ENCODE measurements around the gene PRRC1.

Gene PRRC1

GRCh38 chr5:127577458-127577857 is 60.0 kb downstream of the PRRC1 start:
- DNase-seq (ENCODE audit: low read depth in 2 of 2, low spot score in 1 of 2): no peak

- DNase-seq (ENCODE audit: low read depth in 2 of 2, low spot score in 1 of 2): no peak
These were observed 63.3 kb downstream of the PRRC1 start for GRCh38 chr5:127580731-127581130.

- no peak for DNase-seq (ENCODE audit: low read depth in 2 of 2, low spot score in 1 of 2)
These were observed 64.0 kb downstream of the PRRC1 start for GRCh38 chr5:127581450-127581849.

GRCh38 chr5:127582773-127583370 is 65.4 kb downstream of the PRRC1 start:
- DNase-seq (ENCODE audit: low read depth in 2 of 2, low spot score in 1 of 2): no peak

- DNase-seq (ENCODE audit: low read depth in 2 of 2, low spot score in 1 of 2): no peak
These were observed 66.4 kb downstream of the PRRC1 start for GRCh38 chr5:127583866-127584265.

- no peak for DNase-seq (ENCODE audit: low read depth in 2 of 2, low spot score in 1 of 2)
These were observed 68.2 kb downstream of the PRRC1 start for GRCh38 chr5:127585661-127586060.

GRCh38 chr5:127586066-127586770 is 68.8 kb downstream of the PRRC1 start:
- DNase-seq (ENCODE audit: low read depth in 2 of 2, low spot score in 1 of 2): no peak

GRCh38 chr5:127586811-127587210 is 69.4 kb downstream of the PRRC1 start:
- DNase-seq (ENCODE audit: low read depth in 2 of 2, low spot score in 1 of 2): no peak

GRCh38 chr5:127587246-127587917 is 69.9 kb downstream of the PRRC1 start:
- no peak for DNase-seq (ENCODE audit: low read depth in 2 of 2, low spot score in 1 of 2)

GRCh38 chr5:127588368-127588767 is 70.9 kb downstream of the PRRC1 start:
- DNase-seq (ENCODE audit: low read depth in 2 of 2, low spot score in 1 of 2): no peak

- DNase-seq (ENCODE audit: low read depth in 2 of 2, low spot score in 1 of 2): no peak
These were observed 72.0 kb downstream of the PRRC1 start for GRCh38 chr5:127589309-127590030.

- no peak for DNase-seq (ENCODE audit: low read depth in 2 of 2, low spot score in 1 of 2)
These were observed 72.8 kb downstream of the PRRC1 start for GRCh38 chr5:127590156-127590722.

- no peak for DNase-seq (ENCODE audit: low read depth in 2 of 2, low spot score in 1 of 2)
These were observed 78.3 kb downstream of the PRRC1 start for GRCh38 chr5:127595484-127596368.

- DNase-seq (ENCODE audit: low read depth in 2 of 2, low spot score in 1 of 2): no peak
These were observed 79.1 kb downstream of the PRRC1 start for GRCh38 chr5:127596501-127596900.

- no peak for DNase-seq (ENCODE audit: low read depth in 2 of 2, low spot score in 1 of 2)
These were observed 81.9 kb downstream of the PRRC1 start for GRCh38 chr5:127599320-127599719.

- DNase-seq (ENCODE audit: low read depth in 2 of 2, low spot score in 1 of 2): no peak
These were observed 82.4 kb downstream of the PRRC1 start for GRCh38 chr5:127599847-127600246.

- no peak for DNase-seq (ENCODE audit: low read depth in 2 of 2, low spot score in 1 of 2)
These were observed 83.7 kb downstream of the PRRC1 start for GRCh38 chr5:127601111-127601510.

GRCh38 chr5:127601601-127602000 is 84.2 kb downstream of the PRRC1 start:
- no peak for DNase-seq (ENCODE audit: low read depth in 2 of 2, low spot score in 1 of 2)

- DNase-seq (ENCODE audit: low read depth in 2 of 2, low spot score in 1 of 2): no peak
These were observed 85.0 kb downstream of the PRRC1 start for GRCh38 chr5:127602481-127602880.
